Measurements from ENCODE around the gene CD180. TPM values are rescaled to one million over a fixed set of nuclear protein-coding genes. Genes with fewer than 3 reads are reported as not detected.

CD180 gene
- total and polyA plus RNA-seq, 2 experiments from 2014 or later, result 0.07 TPM; not detected in 1

GRCh38 chr5:67244345-67244793 lies 47.8 kb upstream of the CD180 start:
- no peak overlapping the region for H3K27ac ChIP-seq
- H3K36me3 ChIP-seq (replicated peaks; ENCODE audit: insufficient read depth, low read depth), result no peaks in the 10 kb centered on the region
- H3K9me2 ChIP-seq (replicated peaks; ENCODE audit: insufficient read depth), result no peaks in the 10 kb centered on the region
- H4K20me1 ChIP-seq (ENCODE audit: insufficient read depth, poor library complexity, severe bottlenecking), result no peaks in the 10 kb centered on the region
- no peaks in the 10 kb centered on the region for H3K9me3 ChIP-seq (ENCODE audit: low read depth)
- H2AFZ ChIP-seq, result no peak overlapping the region
- no peak overlapping the region for H3K4me3 ChIP-seq
- peak; percentile 42 for DNase-seq (ENCODE audit: low spot score)
- WGBS (ENCODE audit: low lambda C conversion rate, missing lambda C conversion rate), result 90% methylated on average over 3 of the region's 3 CpGs
- no peak overlapping the region for H3K4me2 ChIP-seq
- no peak for TF ChIP-seq EZH2 (IDR thresholded peaks at IDR 0.05; ENCODE audit: borderline replicate concordance)
- no peak for TF ChIP-seq CTCF (IDR thresholded peaks at IDR 0.05; ENCODE audit: poor library complexity)
- TF ChIP-seq EZH2phosphoT487 (IDR thresholded peaks at IDR 0.05; ENCODE audit: low read depth, severe bottlenecking, unreplicated experiment), result no peak
- peaks cover 20% of the 10 kb centered on the region for H3K4me1 ChIP-seq (ENCODE audit: insufficient read depth)
- no peaks in the 10 kb centered on the region for H3K79me2 ChIP-seq
- H3K27me3 ChIP-seq, result no peaks in the 10 kb centered on the region

- Histone ChIP-seq H3K27me3 (no peaks in the 10 kb centered on the region), H3K9me3 (ENCODE audit: low read depth) (no peaks in the 10 kb centered on the region), H3K4me2 (no peak overlapping the region), H3K9me2 (replicated peaks; ENCODE audit: insufficient read depth) (no peaks in the 10 kb centered on the region), H3K79me2 (no peaks in the 10 kb centered on the region), H2AFZ (no peak overlapping the region), H3K4me1 (ENCODE audit: insufficient read depth) (peaks cover 18% of the 10 kb centered on the region), H3K27ac (no peak overlapping the region), H3K4me3 (no peak overlapping the region), H3K36me3 (replicated peaks; ENCODE audit: insufficient read depth, low read depth) (no peaks in the 10 kb centered on the region), H4K20me1 (ENCODE audit: insufficient read depth, poor library complexity, severe bottlenecking) (no peaks in the 10 kb centered on the region)
- TF ChIP-seq CTCF (IDR thresholded peaks at IDR 0.05; ENCODE audit: poor library complexity) (no peak), EZH2phosphoT487 (IDR thresholded peaks at IDR 0.05; ENCODE audit: low read depth, severe bottlenecking, unreplicated experiment) (no peak), EZH2 (IDR thresholded peaks at IDR 0.05; ENCODE audit: borderline replicate concordance) (no peak)
- no peak for DNase-seq (ENCODE audit: low spot score)
- WGBS (ENCODE audit: low lambda C conversion rate, missing lambda C conversion rate), result 88% methylated on average over 4 of the region's 4 CpGs
These were observed 47.3 kb upstream of the CD180 start for GRCh38 chr5:67243944-67244343.

DNA sequence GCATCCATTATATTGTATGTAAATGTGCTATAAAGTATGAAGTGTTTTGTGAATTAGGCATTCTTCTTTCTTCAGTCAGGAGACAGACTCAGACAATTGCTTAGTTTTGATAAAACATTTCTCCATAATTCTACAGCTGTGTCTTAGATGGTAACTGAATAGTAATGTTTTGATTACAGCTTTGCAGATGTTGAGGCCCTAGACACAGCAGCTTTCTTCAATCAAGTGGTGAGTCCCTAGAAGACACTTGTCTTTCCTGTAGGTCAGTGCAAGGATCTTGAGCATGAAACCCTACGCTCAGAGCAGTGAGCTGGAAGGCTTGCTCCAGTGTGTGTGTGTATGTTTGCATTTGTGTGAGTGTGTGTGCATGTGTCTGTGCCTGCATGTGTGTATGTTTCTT lies 46.8 kb upstream of the CD180 start:
- no peak overlapping the region for H2AFZ ChIP-seq
- H3K4me1 ChIP-seq (ENCODE audit: insufficient read depth), result peaks cover 23% of the 10 kb centered on the region
- no peak overlapping the region for H3K4me3 ChIP-seq
- no peaks in the 10 kb centered on the region for H3K9me2 ChIP-seq (replicated peaks; ENCODE audit: insufficient read depth)
- H4K20me1 ChIP-seq (ENCODE audit: insufficient read depth, poor library complexity, severe bottlenecking), result no peaks in the 10 kb centered on the region
- H3K4me2 ChIP-seq, result no peak overlapping the region
- no peaks in the 10 kb centered on the region for H3K79me2 ChIP-seq
- 95% methylated on average over 1 of the region's 1 CpG for WGBS (ENCODE audit: low lambda C conversion rate, missing lambda C conversion rate)
- H3K27me3 ChIP-seq, result no peaks in the 10 kb centered on the region
- DNase-seq (ENCODE audit: low spot score), result no peak
- TF ChIP-seq CTCF (IDR thresholded peaks at IDR 0.05; ENCODE audit: poor library complexity) (no peak), EZH2 (IDR thresholded peaks at IDR 0.05; ENCODE audit: borderline replicate concordance) (no peak), EZH2phosphoT487 (IDR thresholded peaks at IDR 0.05; ENCODE audit: low read depth, severe bottlenecking, unreplicated experiment) (no peak)
- no peaks in the 10 kb centered on the region for H3K36me3 ChIP-seq (replicated peaks; ENCODE audit: insufficient read depth, low read depth)
- no peaks in the 10 kb centered on the region for H3K9me3 ChIP-seq (ENCODE audit: low read depth)
- H3K27ac ChIP-seq, result no peak overlapping the region

GRCh38 chr5:67241326-67241725 lies 44.7 kb upstream of the CD180 start:
- DNase-seq (ENCODE audit: low spot score), result no peak
- H3K4me3 ChIP-seq, result no peak overlapping the region
- no peak overlapping the region for H2AFZ ChIP-seq
- H3K9me3 ChIP-seq (ENCODE audit: low read depth), result no peaks in the 10 kb centered on the region
- H3K4me1 ChIP-seq (ENCODE audit: insufficient read depth), result peaks cover 16% of the 10 kb centered on the region
- TF ChIP-seq EZH2 (IDR thresholded peaks at IDR 0.05; ENCODE audit: borderline replicate concordance) (no peak), EZH2phosphoT487 (IDR thresholded peaks at IDR 0.05; ENCODE audit: low read depth, severe bottlenecking, unreplicated experiment) (no peak), CTCF (IDR thresholded peaks at IDR 0.05; ENCODE audit: poor library complexity) (no peak)
- no peak overlapping the region for H3K27ac ChIP-seq
- no peaks in the 10 kb centered on the region for H3K79me2 ChIP-seq
- no peaks in the 10 kb centered on the region for H4K20me1 ChIP-seq (ENCODE audit: insufficient read depth, poor library complexity, severe bottlenecking)
- no peak overlapping the region for H3K4me2 ChIP-seq
- no peaks in the 10 kb centered on the region for H3K36me3 ChIP-seq (replicated peaks; ENCODE audit: insufficient read depth, low read depth)
- no peaks in the 10 kb centered on the region for H3K27me3 ChIP-seq
- H3K9me2 ChIP-seq (replicated peaks; ENCODE audit: insufficient read depth), result no peaks in the 10 kb centered on the region
